ENCODE measurements around the gene ZNF565. TPM values are rescaled to one million over a fixed set of nuclear protein-coding genes. Genes with fewer than 3 reads are reported as not detected.
A peak's percentile ranks its signal among the peaks of the same experiment; 100 is the strongest.

The ZNF565 gene
- total and polyA plus RNA-seq, 8 donors = 2.1 to 3.5 (median 2.6) TPM

DNA sequence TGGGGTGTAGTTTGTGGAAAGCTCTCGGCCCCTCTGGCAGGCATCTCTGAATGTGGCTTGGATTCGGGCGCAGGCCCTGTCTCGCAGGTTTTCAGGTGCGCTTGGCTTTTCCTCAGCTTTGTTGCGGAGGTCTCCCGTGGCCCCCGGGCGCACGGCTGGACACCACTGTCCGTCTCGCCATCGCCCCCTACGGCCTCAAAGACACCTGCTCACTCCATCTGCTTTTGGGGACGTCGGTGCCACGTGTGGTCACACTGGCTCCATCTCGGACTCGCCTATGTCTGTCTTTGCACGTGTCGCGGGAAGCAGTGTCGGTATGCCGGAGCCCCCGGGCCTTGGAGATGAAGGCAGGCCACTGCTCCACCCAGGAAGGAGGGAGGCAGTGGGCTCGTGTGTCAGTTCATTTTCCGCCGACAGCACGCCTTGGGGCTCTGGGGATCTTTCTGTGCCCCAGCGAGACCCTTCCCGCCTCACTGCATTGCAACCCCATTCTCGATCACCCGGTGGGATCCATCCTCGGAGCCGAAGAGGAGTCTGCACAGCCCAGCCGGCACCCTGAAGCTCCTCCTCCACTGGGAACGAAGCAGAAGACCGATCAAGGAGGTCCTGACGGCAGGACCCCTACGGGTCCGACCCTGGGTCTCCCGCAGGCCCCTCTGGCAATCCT is 42.5 kb upstream of the ZNF565 start:
- Histone ChIP-seq H3K27ac (no peak overlapping the region), H3K4me3 (peak overlapping the region; percentile 14 to 43 (median 34)), H3K27me3 (no peaks in the 10 kb centered on the region), H3K4me1 (no peaks in the 10 kb centered on the region), H3K9me3 (no peaks in the 10 kb centered on the region), H3K36me3 (no peaks in the 10 kb centered on the region)
- TF ChIP-seq, protein P1, sequence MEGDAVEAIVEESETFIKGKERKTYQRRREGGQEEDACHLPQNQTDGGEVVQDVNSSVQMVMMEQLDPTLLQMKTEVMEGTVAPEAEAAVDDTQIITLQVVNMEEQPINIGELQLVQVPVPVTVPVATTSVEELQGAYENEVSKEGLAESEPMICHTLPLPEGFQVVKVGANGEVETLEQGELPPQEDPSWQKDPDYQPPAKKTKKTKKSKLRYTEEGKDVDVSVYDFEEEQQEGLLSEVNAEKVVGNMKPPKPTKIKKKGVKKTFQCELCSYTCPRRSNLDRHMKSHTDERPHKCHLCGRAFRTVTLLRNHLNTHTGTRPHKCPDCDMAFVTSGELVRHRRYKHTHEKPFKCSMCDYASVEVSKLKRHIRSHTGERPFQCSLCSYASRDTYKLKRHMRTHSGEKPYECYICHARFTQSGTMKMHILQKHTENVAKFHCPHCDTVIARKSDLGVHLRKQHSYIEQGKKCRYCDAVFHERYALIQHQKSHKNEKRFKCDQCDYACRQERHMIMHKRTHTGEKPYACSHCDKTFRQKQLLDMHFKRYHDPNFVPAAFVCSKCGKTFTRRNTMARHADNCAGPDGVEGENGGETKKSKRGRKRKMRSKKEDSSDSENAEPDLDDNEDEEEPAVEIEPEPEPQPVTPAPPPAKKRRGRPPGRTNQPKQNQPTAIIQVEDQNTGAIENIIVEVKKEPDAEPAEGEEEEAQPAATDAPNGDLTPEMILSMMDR (IDR thresholded peaks at IDR 0.05) = no peak
- intact Hi-C loops (cut with DNase I) = no loop called here
- FAIRE-seq (no peak), DNase-seq (peak in 1 of 6 donors; percentile 42), ATAC-seq (peak in 1 of 4 donors; percentile 13)
- WGBS, 2 donors = 64 to 67% methylated on average over 42 of the region's 42 CpGs

DNA sequence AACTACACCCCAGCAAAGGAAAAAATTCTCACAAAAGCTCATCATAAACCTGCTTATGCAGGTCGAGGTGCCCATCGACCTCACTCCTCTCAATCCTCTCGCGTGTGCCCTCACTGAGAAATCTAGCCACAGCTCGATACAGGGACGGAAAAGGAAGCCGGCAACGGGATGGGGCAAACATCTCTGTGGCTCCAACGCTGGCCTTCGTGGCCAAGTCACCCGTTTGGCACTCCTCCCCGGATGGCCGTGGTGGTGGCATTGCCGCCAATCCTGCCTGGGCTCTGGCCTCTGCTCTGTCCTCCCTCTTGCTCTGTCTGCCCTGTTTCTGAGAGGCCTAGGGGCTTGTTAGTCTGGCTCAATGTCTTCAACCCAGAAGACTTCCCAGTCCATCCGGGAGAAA is 41.6 kb upstream of the ZNF565 start:
- Histone ChIP-seq H3K4me3 (no peak overlapping the region), H3K4me1 (no peaks in the 10 kb centered on the region), H3K27ac (no peak overlapping the region), H3K9me3 (no peaks in the 10 kb centered on the region), H3K36me3 (no peaks in the 10 kb centered on the region), H3K27me3 (no peaks in the 10 kb centered on the region)
- FAIRE-seq (no peak), DNase-seq (no peak), ATAC-seq (no peak)
- intact Hi-C loops (cut with DNase I) = no loop called here
- TF ChIP-seq, protein P1 (IDR thresholded peaks at IDR 0.05) = no peak
- WGBS, 2 donors = 92 to 95% methylated on average over 15 of the region's 15 CpGs

DNA sequence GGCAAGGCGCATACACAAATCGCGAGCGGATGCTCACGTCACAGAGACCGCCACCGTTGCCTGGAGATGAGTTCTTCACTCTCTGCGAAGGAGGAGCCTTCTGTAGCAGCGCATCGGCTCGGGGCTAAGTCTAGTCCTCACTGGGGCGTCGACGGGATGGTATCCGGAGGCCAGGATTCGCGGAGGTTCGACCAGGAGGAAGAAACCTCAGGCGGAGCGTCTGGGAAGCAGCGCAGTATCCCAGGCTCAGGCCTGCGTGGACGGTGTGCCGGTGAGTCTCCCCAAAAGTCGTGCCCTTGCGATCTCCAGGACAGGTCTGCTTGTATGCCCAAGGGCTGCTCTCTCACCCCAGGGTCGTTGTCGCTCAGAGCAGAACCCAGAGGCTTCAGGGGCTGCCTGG is 40.9 kb upstream of the ZNF565 start:
- no peak for ATAC-seq
- FAIRE-seq = no peak

DNA sequence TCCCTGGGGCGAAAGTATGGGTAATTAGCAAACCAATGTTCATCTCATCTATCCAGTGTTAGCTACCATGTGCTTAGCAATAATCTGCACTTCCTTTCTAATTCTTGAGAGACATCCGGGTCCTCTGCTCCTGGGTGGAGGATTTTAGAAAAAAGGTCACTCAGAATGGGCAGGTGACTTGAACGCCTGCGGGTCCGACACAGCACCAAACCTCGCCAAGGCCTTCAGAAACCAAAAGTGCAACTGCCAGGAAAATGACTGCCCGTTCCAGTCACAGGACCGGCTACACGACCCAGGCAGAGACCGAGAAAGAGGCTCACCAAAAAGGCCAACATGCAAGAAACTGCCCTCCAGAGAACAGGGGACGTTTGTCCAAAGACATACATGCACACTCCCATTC is 40.4 kb upstream of the ZNF565 start:
- no peak for FAIRE-seq
- Histone ChIP-seq H3K27me3 (no peaks in the 10 kb centered on the region), H3K27ac (no peak overlapping the region), H3K36me3 (no peaks in the 10 kb centered on the region), H3K4me3 (no peak overlapping the region), H3K4me1 (no peaks in the 10 kb centered on the region), H3K9me3 (no peaks in the 10 kb centered on the region)
- intact Hi-C loops (cut with DNase I) = no loop called here
- no peak for ATAC-seq
- TF ChIP-seq, protein P1 (IDR thresholded peaks at IDR 0.05) = no peak
- no peak for DNase-seq
- 79 to 92% methylated on average over 11 of the region's 11 CpGs for WGBS, 2 donors

More for the DNA sequence above, 40.9 kb upstream of the ZNF565 start:
- TF ChIP-seq, protein P1 (IDR thresholded peaks at IDR 0.05) = no peak
- Histone ChIP-seq H3K4me3 (no peak overlapping the region), H3K4me1 (no peaks in the 10 kb centered on the region), H3K9me3 (no peaks in the 10 kb centered on the region), H3K27ac (no peak overlapping the region), H3K36me3 (no peaks in the 10 kb centered on the region), H3K27me3 (no peaks in the 10 kb centered on the region)
- no peak for DNase-seq
- intact Hi-C loops (cut with DNase I) = no loop called here
- 94% methylated on average over 28 of the region's 28 CpGs for WGBS, 2 donors

DNA sequence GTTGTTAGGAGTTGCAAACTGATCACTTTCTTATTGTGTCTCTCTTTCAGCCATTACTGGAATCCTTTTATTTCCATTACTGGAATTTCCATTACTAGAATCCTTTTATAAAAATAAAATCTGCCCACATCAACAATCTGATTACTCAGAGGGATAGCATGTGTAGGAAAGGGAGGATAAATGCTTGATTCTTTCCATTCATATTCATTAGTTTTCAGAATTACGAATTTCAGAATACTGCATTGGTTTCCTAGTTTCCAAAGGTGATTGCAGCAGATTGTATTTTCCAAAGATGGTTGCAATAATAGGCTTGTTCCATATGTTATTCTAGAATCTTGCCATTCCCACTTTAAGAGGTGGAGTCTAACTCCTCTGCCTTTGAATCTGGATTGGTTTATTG is 37.6 kb upstream of the ZNF565 start:
- Histone ChIP-seq H3K4me3 (no peak overlapping the region), H3K4me1 (no peaks in the 10 kb centered on the region), H3K9me3 (no peaks in the 10 kb centered on the region), H3K36me3 (no peaks in the 10 kb centered on the region), H3K27me3 (no peaks in the 10 kb centered on the region), H3K27ac (no peak overlapping the region)
- no peak for DNase-seq
- FAIRE-seq = no peak
- TF ChIP-seq, protein P1 (IDR thresholded peaks at IDR 0.05) = no peak
- intact Hi-C loops (cut with DNase I) = no loop called here
- 58 to 78% methylated on average over 1 of the region's 1 CpG for WGBS, 2 donors
- ATAC-seq = no peak

Measured in pancreas (tissue), 10 donors.